ENCODE results near the gene FAM193A. TPM values are rescaled to one million over a fixed set of nuclear protein-coding genes. Genes with fewer than 3 reads are reported as not detected.
"Not testable (repeated sequence)": the region's sequence is repeated elsewhere in the genome, so short reads cannot be mapped to it uniquely, and the experiment has no call there.

FAM193A gene
- total and polyA plus RNA-seq, 12 donors = 7.5 to 20.6 (median 15.9) TPM

- no peak overlapping the region for H3K4me3 ChIP-seq
- ATAC-seq (no peak), DNase-seq (no peak)
- no peak for TF ChIP-seq CTCF (IDR thresholded peaks at IDR 0.05)
- no peaks in the 10 kb centered on the region for H3K9me3 ChIP-seq
- intact Hi-C loops (cut with DNase I) = no loop called here
- H3K27me3 ChIP-seq = no peaks in the 10 kb centered on the region
- no peak overlapping the region for H3K27ac ChIP-seq
- 62 to 72% methylated on average over 9 of the region's 9 CpGs for WGBS, 2 donors
- H3K4me1 ChIP-seq = peaks cover 6 to 21% (median 15%) of the 10 kb centered on the region in 9 donors
- peaks cover 0 to 89% (median 28%) of the 10 kb centered on the region in 9 donors for H3K36me3 ChIP-seq
These were observed 24.8 kb upstream of the FAM193A start for GRCh38 chr4:2511645-2512131.

GRCh38 chr4:2512396-2513135 is 23.9 kb upstream of the FAM193A start:
- peaks cover 0 to 83% (median 28%) of the 10 kb centered on the region in 9 donors for H3K36me3 ChIP-seq
- TF ChIP-seq CTCF (IDR thresholded peaks at IDR 0.05) = no peak
- DNase-seq = no peak
- 93 to 95% methylated on average over 15 of the region's 15 CpGs for WGBS, 2 donors
- ATAC-seq = no peak
- no peaks in the 10 kb centered on the region for H3K27me3 ChIP-seq
- H3K9me3 ChIP-seq = no peaks in the 10 kb centered on the region
- peaks cover 6 to 25% (median 15%) of the 10 kb centered on the region in 9 donors for H3K4me1 ChIP-seq
- H3K4me3 ChIP-seq = no peak overlapping the region
- intact Hi-C loops (cut with DNase I) = no loop called here
- no peak overlapping the region for H3K27ac ChIP-seq

GRCh38 chr4:2514193-2514592 is 22.3 kb upstream of the FAM193A start:
- H3K27me3 ChIP-seq; H3K9me3 ChIP-seq; H3K4me3 ChIP-seq; intact Hi-C loops (cut with DNase I); ATAC-seq; DNase-seq: not testable (repeated sequence)
- Histone ChIP-seq H3K36me3 (peaks cover 0 to 71% (median 23%) of the 10 kb centered on the region in 9 donors), H3K27ac (peak overlapping the region in 1 of 10 donors; percentile 26), H3K4me1 (peaks cover 6 to 25% (median 15%) of the 10 kb centered on the region in 9 donors)
- WGBS, 2 donors = 84 to 87% methylated on average over 9 of the region's 9 CpGs

GRCh38 chr4:2514944-2515343 is 21.5 kb upstream of the FAM193A start:
- peaks cover 6 to 25% (median 15%) of the 10 kb centered on the region in 9 donors for H3K4me1 ChIP-seq
- peak overlapping the region in 1 of 10 donors; percentile 26 for H3K27ac ChIP-seq
- H3K4me3 ChIP-seq; intact Hi-C loops (cut with DNase I); H3K27me3 ChIP-seq; DNase-seq; ATAC-seq; H3K9me3 ChIP-seq: not testable (repeated sequence)
- peaks cover 0 to 65% (median 23%) of the 10 kb centered on the region in 9 donors for H3K36me3 ChIP-seq
- WGBS, 2 donors = 77 to 82% methylated on average over 11 of the region's 11 CpGs

GRCh38 chr4:2515830-2516550 is 20.5 kb upstream of the FAM193A start:
- ATAC-seq (peak; percentile 66 to 93 (median 86)), DNase-seq (peak; percentile 45 to 48)
- no peak overlapping the region for H3K4me3 ChIP-seq
- H3K4me1 ChIP-seq = peaks cover 6 to 22% (median 15%) of the 10 kb centered on the region in 9 donors
- H3K27me3 ChIP-seq = no peaks in the 10 kb centered on the region
- peak overlapping the region; percentile 1 to 82 (median 69) for H3K27ac ChIP-seq
- TF ChIP-seq CTCF (IDR thresholded peaks at IDR 0.05) = no peak
- 14 to 18% methylated on average over 4 of the region's 4 CpGs for WGBS, 2 donors
- intact Hi-C loops (cut with DNase I) = no loop called here
- no peaks in the 10 kb centered on the region for H3K9me3 ChIP-seq
- H3K36me3 ChIP-seq = peaks cover 0 to 59% (median 23%) of the 10 kb centered on the region in 9 donors

All from heart right ventricle (tissue), 16 donors.